OCI-LY7 (cell line): ENCODE results near the gene UBE2C. TPM values are rescaled to one million over a fixed set of nuclear protein-coding genes. Genes with fewer than 3 reads are reported as not detected.

ENCODE experiments used
- BruUV-seq: library from RNA; stranded (reverse); fragments of 400-500 nt; replicated peaks from 2 replicates; lab custom pipeline; 2021; lab: Mats Ljungman, UMichigan
- CTCF ChIA-PET: fragments of 300-600 bp; sonication (Branson Sonifier 250); formaldehyde crosslinking; loops from one replicate; lab custom pipeline; 2022; ENCODE audit warnings: antibody characterized with exemption; ENCODE audit not compliant: unreplicated experiment; lab: Charles Lee
- POLR2A ChIA-PET: fragments of 300-600 bp; sonication (Branson Sonifier 250); formaldehyde crosslinking; loops from one replicate; lab custom pipeline; 2022; ENCODE audit warnings: antibody characterized with exemption; lab: Charles Lee
- DNase-seq: peaks from one replicate; pipeline ENCODE4 v3.0.0-alpha.2; 2015; ENCODE audit warnings: low spot score
- H2AFZ ChIP-seq: fragments of 200-600 bp; sonication (generic), shearing (Covaris generic); 2 replicates; pipeline ENCODE4 v1.6.1; 2014; ENCODE audit warnings: mild to moderate bottlenecking, antibody characterized with exemption, low read length, moderate library complexity
- H3K27ac ChIP-seq: fragments of 200-600 bp; sonication (generic); 2 replicates; pipeline ENCODE4 v1.5.1; 2014; ENCODE audit warnings: mixed run types, low read depth, mild to moderate bottlenecking, moderate library complexity, low read length, inconsistent platforms; ENCODE audit not compliant: poor library complexity, severe bottlenecking
- H3K36me3 ChIP-seq: fragments of 200-600 bp; sonication (generic); 2 replicates; pipeline ENCODE4 v1.6.1; 2014; ENCODE audit warnings: mild to moderate bottlenecking, antibody characterized with exemption, low read length, moderate library complexity, mixed read lengths; ENCODE audit not compliant: insufficient read depth
- H3K4me1 ChIP-seq: fragments of 200-600 bp; sonication (generic); 2 replicates; pipeline ENCODE4 v1.5.1; 2014; ENCODE audit warnings: mild to moderate bottlenecking, low read length; ENCODE audit not compliant: insufficient read depth, poor library complexity, severe bottlenecking
- H3K4me2 ChIP-seq: fragments of 200-600 bp; sonication (generic); 2 replicates; pipeline ENCODE4 v1.6.1; 2014; ENCODE audit warnings: mild to moderate bottlenecking, low read length
- H3K4me3 ChIP-seq: fragments of 200-600 bp; sonication (generic); 2 replicates; pipeline ENCODE4 v1.5.1; 2014; ENCODE audit warnings: mild to moderate bottlenecking, low read depth, low read length; ENCODE audit not compliant: poor library complexity, severe bottlenecking
- H3K79me2 ChIP-seq: fragments of 200-600 bp; sonication (generic); 2 replicates; pipeline ENCODE4 v1.6.1; 2016; ENCODE audit warnings: low read depth, mild to moderate bottlenecking, low read length, moderate library complexity, mixed read lengths; ENCODE audit not compliant: insufficient read depth
- H3K9me2 ChIP-seq: fragments of 200-600 bp; sonication (generic); 2 replicates; pipeline ENCODE4 v1.6.1; 2016; ENCODE audit warnings: mild to moderate bottlenecking, low read length, mixed read lengths; ENCODE audit not compliant: insufficient read depth
- H3K9me3 ChIP-seq: fragments of 200-600 bp; sonication (generic); 2 replicates; pipeline ENCODE4 v1.6.1; 2014; ENCODE audit warnings: mild to moderate bottlenecking, mixed run types, low read length, mixed read lengths
- H4K20me1 ChIP-seq: fragments of 200-600 bp; sonication (generic); 2 replicates; pipeline ENCODE4 v1.6.1; 2014; ENCODE audit warnings: mild to moderate bottlenecking, antibody characterized with exemption, low read length, moderate library complexity, mixed read lengths; ENCODE audit not compliant: insufficient read depth
- EZH2phosphoT487 ChIP-seq: fragments of 200-600 bp; sonication (generic); IDR thresholded peaks from 2 replicates; pipeline ENCODE4 v1.6.1; 2018; ENCODE audit warnings: low read depth, borderline replicate concordance, mild to moderate bottlenecking, mixed run types, antibody characterized with exemption, low read length, moderate library complexity, mixed read lengths
- intact Hi-C: fragments of 100-400 bp; cut with micrococcal nuclease; formaldehyde crosslinking; loops from one replicate; pipeline ENCODE4 v1.10.0; 2022; ENCODE audit not compliant: unreplicated experiment
- total RNA-seq, 2 experiments: library from RNA; depleted of rRNA in 1 of 2; stranded (reverse); fragments of >200 nt in 1 of 2; shearing (Covaris generic) in 1 of 2; gene quantifications; 2 replicates each; pipeline ENCODE4 v1.2.3, GENCODE V29; 2014 to 2022
- TF ChIP-seq, protein P1 (sequence below): fragments of 200-600 bp; sonication (generic); conservative IDR thresholded peaks from 2 replicates; pipeline ENCODE4 v1.5.1; 2014; ENCODE audit warnings: mild to moderate bottlenecking, antibody characterized with exemption, low read length, moderate library complexity, mixed read lengths

UBE2C gene
- total RNA-seq, 2 experiments from 2014 or later = 222 to 269 TPM

DNA sequence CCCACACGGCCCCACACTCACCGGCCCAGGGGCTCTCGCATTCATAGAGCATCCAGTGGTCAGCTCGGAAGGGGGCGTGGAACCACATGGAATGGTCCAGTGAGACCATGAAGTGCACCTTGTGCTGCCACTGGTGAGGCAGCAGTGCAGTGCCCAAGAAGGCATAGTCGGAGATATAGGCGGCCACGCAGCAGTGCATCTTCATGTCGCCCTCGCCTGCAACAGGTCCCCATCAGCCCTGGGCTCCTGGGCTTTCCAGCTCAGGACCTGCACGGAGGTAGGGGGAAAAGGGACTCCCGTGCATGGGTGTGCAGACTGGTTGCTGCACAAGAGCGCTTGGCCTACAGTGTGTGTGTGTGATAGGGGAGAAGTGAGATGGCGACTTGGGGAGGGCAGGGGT lies 31.1 kb downstream of the UBE2C start:
- Histone ChIP-seq H3K36me3 (peaks cover 32% of the 10 kb centered on the region; the same call in 1 of the 2 replicates), H4K20me1 (no peaks in the 10 kb centered on the region), H3K4me3 (no peak overlapping the region), H3K4me2 (no peak overlapping the region), H3K9me3 (no peaks in the 10 kb centered on the region), H3K27ac (no peak overlapping the region), H3K4me1 (peaks cover 20% of the 10 kb centered on the region), H2AFZ (no peak overlapping the region), H3K79me2 (no peaks in the 10 kb centered on the region), H3K9me2 (no peaks in the 10 kb centered on the region)
- BruUV-seq = no TSS peak
- DNase-seq = no peak
- ChIA-PET POLR2A (no interaction called here), CTCF (no interaction called here)
- intact Hi-C loops = no loop called here
- TF ChIP-seq, protein P1, sequence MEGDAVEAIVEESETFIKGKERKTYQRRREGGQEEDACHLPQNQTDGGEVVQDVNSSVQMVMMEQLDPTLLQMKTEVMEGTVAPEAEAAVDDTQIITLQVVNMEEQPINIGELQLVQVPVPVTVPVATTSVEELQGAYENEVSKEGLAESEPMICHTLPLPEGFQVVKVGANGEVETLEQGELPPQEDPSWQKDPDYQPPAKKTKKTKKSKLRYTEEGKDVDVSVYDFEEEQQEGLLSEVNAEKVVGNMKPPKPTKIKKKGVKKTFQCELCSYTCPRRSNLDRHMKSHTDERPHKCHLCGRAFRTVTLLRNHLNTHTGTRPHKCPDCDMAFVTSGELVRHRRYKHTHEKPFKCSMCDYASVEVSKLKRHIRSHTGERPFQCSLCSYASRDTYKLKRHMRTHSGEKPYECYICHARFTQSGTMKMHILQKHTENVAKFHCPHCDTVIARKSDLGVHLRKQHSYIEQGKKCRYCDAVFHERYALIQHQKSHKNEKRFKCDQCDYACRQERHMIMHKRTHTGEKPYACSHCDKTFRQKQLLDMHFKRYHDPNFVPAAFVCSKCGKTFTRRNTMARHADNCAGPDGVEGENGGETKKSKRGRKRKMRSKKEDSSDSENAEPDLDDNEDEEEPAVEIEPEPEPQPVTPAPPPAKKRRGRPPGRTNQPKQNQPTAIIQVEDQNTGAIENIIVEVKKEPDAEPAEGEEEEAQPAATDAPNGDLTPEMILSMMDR = no peak
- TF ChIP-seq EZH2phosphoT487 = no peak

GRCh38 chr20:45845452-45845851 lies 33.0 kb downstream of the UBE2C start:
- no peak for DNase-seq
- Histone ChIP-seq H3K4me1 (peaks cover 20% of the 10 kb centered on the region), H3K79me2 (no peaks in the 10 kb centered on the region), H3K4me2 (no peak overlapping the region), H3K4me3 (no peak overlapping the region), H3K27ac (no peak overlapping the region), H2AFZ (no peak overlapping the region), H3K36me3 (peaks cover 32% of the 10 kb centered on the region; the same call in 1 of the 2 replicates), H4K20me1 (no peaks in the 10 kb centered on the region), H3K9me3 (no peaks in the 10 kb centered on the region), H3K9me2 (no peaks in the 10 kb centered on the region)
- POLR2A ChIA-PET = interaction anchor here (1.1 kb wide), 1 partner anchor 13 kb away, joined by 4 read pairs; no protein-coding TSS in a partner anchor
- no peak for TF ChIP-seq EZH2phosphoT487
- TF ChIP-seq, protein P1 = no peak
- BruUV-seq = no TSS peak
- CTCF ChIA-PET = no interaction called here
- intact Hi-C loops = no loop called here

DNA sequence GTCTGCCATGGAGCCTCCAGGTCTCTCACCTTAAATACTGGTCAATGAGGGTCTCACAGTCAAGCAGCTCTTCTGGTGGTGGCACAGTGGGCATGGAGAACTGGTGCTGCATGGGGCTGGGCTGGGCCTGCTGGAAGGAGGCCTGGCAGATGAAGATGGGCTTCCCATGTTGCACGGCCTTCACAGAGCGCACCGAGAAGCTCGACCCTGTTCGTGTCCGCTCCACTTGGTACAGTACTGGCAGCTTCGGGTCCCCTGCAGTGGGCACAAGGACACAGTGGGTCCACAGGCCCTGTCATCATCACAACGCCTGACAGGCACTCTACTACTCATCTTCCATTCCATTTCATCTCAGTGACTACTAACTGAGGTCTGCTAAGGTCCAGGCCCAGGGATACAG lies 36.0 kb downstream of the UBE2C start:
- Histone ChIP-seq H3K36me3 (peaks cover 20% of the 10 kb centered on the region; the same call in 1 of the 2 replicates), H3K4me3 (no peak overlapping the region), H3K27ac (no peak overlapping the region), H3K9me3 (no peaks in the 10 kb centered on the region), H3K79me2 (no peaks in the 10 kb centered on the region), H2AFZ (no peak overlapping the region), H3K4me2 (no peak overlapping the region), H3K4me1 (no peaks in the 10 kb centered on the region), H4K20me1 (no peaks in the 10 kb centered on the region), H3K9me2 (no peaks in the 10 kb centered on the region)
- BruUV-seq = no TSS peak
- intact Hi-C loops = no loop called here
- no peak for DNase-seq
- TF ChIP-seq EZH2phosphoT487 = no peak
- TF ChIP-seq, protein P1 = no peak
- ChIA-PET POLR2A (no interaction called here), CTCF (no interaction called here)
